GM21723 (cell line): ENCODE results near the gene LIN52.

ENCODE experiments used
- ATAC-seq: cut with Tn5 transposase; IDR thresholded peaks from one replicate; pipeline ENCODE4 v1.9.1; 2021; ENCODE audit warnings: mild to moderate bottlenecking, moderate library complexity; ENCODE audit not compliant: unreplicated experiment

LIN52 gene

DNA sequence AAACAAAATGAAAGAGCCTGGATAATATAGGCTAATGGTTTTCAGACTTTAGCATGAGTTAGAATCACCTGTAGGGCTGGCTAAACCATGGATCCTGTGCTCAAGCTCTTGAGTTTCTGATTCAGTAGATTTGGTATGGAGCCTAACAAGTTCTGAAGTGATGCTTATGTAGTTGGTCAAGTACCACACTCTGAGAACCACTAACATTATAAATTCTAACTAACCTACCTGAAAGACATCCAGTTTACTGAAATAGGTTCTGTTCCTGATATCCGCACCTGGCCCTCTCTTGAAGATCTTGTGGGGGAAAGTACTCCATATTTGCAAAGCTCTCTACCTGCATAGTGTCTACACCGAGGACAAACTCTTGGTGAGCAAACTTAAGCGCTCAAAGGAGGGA is 95.1 kb downstream of the LIN52 start:
- ATAC-seq = no peak

DNA sequence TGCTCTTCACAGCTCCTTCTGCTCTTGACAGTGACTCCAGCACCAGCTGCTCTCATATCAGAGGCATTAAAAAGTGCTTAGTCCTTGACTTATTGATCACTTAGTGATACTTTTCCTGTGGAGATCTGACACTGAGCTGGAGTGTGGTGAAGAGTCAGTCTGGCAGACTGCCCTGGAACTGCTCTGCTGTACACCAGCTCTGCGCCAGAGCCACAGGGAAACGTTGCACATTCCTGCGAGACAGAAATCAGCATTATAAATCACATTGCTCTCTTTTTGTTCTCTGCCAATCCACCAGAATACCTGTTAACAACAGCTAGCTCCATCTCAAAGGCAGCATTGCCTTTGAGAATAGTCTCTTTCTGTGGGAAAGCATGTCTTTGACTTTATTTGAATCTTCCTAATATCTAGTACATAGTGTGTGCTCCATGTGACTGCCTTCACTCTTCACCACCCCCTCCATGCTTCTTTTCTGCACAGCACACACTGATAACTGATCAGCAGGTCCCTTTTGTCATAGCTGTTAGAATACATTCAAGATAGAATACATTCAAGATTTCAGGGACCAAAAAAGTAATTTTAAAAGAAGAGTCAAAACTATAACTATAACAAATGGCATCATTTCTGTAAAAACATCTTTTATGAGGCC is 106.3 kb downstream of the LIN52 start:
- ATAC-seq = no peak

DNA sequence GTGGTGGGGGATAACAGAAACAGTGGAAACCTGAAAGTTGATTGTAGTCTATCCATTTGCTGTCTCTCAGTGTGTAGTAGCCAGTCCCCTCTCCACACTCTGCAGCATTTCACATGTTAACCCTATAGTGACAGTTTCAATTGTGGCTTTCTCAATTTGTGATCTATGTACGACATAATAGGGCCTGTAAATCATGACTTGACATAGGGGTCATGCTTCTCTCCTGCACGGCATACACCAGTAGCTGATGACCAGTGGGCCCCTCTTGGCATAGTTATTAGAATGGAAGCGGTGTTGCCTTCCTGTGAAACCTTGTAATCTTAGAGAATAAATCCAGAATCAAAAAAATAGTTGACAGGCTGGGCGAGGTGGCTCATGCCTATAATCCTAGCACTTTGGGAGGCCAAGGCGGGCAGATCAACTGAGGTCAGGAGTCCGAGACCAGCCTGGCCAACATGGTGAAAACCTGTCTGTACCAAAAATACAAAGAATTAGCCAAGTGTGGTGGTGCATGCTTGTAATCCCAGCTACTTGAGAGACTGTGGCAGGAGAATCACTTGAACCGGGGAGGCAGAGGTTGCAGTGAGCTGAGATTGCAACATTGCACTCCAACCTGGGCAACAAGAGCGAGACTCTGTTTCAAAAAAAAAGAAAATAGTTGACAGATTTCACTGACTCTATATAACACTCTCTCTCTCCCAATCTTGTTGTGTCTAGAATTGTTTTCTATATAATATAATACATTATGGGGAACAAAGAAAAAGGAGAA is 109.9 kb downstream of the LIN52 start:
- no peak for ATAC-seq

DNA sequence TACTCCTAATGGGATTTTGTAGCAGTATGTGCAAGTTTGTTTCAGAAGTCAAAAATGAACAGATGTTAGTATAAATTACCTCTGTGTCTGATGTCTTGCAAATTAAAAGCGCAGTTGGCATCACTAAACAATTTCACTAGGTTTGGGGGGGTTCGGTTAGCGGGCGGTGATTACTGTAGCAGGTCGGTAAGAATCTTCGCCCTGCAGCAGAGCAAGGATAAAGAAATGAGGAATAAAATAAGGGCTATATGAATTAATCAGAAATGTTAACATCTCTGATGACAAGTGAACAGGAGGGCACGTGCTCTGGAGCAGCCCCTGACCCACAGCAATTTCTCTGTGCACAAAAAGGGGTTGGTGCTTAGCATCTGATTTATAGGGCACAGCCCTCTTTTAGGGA is 110.9 kb downstream of the LIN52 start:
- ATAC-seq = no peak

DNA sequence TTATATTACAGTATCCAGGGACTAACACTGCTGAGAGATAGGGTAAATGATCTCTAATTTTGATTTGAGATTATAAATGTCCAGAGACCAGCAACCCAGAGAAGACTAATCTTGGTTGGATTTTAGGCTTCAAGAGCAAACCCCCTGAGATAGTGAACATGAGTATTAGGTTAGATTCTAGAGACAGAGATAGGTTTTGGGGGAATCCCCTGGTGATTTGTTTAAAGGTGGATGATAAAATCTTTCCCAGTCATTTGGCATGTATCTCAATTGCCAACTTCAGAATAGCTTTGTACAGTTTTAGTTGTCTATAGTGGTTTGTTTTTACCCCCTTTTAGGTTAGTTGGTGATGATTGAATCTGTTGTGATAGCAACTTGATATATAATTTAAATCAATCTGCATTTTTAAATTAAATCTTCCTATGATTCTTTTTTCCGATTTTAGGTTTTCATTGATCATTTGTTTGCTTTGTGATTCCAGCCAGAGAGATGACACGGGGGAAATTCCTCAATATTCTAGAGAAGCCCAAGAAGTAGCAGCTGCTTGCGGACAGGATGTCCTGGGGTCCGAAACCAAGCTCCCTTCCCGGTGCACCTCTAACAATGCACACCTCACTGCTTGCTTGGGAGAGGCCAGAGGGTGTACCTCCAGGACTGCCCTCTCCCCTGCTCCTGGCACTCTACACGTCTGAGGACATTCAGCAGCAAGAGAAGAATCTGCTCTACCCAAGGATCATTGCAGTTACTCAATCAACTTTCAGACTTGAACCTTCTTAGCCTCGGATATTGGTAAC is 113.9 kb downstream of the LIN52 start:
- ATAC-seq = no peak

GRCh38 chr14:74202113-74202512 is 117.4 kb downstream of the LIN52 start:
- no peak for ATAC-seq

- ATAC-seq = no peak
These were observed 118.9 kb downstream of the LIN52 start for GRCh38 chr14:74203639-74204038.

- ATAC-seq = no peak
These were observed 119.7 kb downstream of the LIN52 start for GRCh38 chr14:74204491-74204890.

GRCh38 chr14:74205882-74206281 is 121.1 kb downstream of the LIN52 start:
- ATAC-seq = no peak

GRCh38 chr14:74207943-74208342 is 123.2 kb downstream of the LIN52 start:
- ATAC-seq = no peak

DNA sequence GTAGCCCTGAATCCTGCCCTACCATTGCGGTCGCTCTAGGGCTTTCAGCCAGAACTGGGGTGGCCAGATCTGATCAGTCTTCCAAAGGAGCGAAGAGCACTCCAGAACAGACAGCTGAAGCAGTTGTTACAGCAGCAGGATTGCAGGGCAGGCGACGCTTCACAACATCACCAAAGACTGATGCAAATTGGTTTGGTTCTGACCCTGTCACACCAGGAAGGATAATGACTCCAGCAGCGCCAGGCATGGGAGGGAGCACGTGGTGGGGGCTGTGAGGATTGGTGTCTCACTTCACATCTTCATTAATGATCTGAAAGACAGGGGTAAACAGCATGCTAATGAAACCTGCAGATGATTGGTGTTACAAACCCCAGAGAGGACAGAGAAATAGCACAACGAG is 123.9 kb downstream of the LIN52 start:
- no peak for ATAC-seq

GRCh38 chr14:74211945-74212580 is 127.3 kb downstream of the LIN52 start:
- ATAC-seq = no peak

DNA sequence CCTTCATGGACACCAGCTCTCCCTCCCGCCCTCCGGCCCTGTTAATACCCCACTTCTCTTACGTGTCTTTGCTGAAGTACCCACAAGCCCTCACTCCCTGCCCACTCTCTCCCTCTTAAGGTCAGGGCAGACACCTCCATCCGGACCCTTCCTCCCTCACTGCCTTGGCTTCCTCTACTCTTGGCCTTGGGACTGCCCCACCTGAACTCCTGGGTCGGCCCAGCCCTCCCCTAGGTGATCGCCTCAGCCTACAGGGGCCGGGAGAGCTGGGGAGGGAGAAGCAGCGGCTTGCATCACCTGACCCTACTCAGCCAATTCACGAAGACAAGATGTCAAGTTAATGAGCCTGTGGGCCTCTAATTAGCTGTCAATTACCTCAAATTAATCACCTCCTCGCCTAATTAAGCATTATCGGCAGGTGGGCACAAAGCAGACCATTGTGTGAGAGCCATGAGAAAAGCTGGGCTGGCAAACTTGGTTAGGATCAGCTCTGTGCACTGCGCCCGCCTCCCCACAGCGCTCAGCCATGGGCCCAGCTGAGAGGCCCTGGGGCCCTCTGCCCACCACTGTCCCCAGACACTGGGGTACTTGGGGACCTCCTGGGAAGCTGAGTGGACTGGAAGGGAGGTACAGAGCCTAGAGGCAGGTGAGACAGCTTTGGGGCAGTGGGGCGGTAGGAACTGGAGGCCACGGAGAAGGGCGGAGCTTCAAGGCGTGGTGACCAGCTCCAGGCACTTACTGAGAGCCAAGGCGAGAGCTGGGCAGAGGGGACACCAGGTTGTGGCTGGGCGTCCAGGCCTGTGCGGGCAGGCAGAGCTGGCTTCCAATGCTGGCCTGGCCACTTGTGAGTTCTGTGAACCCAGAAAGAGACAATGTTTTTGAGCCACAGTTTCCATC is 129.4 kb downstream of the LIN52 start:
- no peak for ATAC-seq

GRCh38 chr14:74216671-74217070 is 131.9 kb downstream of the LIN52 start:
- ATAC-seq = no peak

DNA sequence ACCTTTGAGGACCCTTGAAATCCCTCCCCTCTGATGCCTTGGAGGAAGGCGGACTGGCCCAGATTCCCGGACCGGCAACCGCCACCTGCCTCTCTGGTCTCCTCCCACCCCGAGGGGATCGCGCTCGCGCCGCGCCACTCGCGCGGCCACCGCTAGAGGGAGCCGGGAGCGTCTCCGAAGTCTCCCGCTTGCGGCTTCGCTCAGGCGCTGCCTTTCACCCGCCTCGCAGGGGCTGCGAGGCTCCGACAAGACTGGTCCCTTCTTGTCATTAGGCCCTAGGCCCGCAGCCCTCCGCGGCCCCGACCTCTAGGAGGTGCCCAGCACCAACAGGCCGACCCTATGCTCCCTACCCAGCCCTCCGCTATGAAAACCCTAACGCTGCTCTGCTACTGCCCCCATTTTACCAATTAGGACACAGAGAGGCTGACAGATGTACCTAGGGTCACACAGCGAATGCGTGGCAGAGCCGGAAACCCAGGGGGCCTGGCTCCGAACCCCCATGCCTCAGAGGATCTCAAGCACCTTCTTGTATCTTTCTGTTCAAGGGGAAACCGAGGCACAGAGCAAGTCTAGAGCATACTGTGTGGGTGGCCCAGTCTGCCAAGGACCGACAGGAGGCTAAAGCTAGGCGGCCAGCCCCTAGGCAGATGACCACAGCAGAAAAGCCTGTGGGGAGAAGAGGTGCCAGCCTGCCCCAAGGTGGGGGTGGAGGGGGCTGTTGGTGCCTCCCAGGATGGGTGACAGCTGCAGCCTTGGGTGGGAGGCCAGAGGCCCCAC is 133.1 kb downstream of the LIN52 start:
- ATAC-seq = no peak

- no peak for ATAC-seq
These were observed 133.7 kb downstream of the LIN52 start for GRCh38 chr14:74218462-74218861.

DNA sequence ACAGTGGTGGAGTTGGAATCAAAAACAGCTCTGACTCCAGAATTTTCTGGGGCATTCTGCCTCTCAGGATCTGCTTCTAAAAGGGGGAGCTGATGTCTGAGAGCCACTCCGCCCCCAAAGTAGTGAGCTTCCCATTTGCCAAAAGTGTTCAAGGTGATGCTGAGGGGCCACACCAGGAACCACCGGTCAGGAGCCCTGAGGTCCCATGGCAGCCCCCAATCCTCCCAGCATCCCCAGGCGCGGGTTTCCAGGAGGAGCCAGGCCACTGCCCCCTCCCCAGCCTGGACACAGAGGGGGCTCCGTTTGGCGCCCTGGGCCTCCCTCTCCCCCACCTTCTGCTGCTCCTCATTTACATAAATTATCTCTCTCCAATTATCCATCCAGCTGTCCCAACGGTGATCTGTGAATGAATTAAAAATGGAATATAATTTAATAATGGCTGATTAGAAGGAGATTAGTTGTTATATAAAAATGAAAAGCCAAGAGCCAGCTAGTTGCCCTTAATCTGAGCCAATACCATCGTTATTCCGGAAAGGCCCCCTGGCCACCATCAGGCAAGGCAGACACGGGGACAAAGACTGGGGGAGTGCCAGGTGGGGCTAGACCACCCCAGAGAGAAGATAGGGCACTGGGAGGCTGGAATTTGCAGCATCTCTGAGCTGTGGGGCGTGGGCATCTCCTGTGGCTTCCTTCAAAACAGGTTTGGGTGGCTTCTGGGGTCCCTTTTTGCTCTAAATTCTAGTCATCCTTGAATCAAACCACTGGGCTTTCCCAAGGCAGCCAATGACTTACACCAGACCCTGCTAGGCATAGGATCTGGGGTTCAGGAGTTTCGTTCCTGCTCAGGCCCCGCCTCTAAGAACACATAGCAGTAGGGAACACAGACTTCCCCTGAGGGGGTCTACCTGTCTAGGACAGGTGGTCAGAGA is 134.8 kb downstream of the LIN52 start:
- ATAC-seq = no peak

DNA sequence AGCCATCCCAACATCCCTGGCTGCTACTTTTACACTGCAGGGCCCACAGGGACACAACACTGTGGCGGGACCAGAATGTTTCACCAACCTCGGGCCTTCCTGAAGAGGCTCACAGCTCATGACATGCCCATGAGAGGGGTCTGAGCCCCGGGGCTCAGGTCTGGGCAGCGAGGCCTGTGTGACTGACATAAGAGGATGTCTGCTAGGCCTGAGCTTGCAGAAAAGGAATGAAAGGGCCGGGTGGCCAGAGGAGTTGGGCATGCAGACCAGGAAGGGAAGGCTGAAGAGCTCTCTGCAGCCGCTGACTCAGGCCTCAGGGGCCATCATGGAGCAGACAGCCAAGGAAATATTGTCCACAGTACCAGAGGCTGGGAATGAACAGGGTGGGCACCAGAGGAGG is 136.2 kb downstream of the LIN52 start:
- ATAC-seq = no peak

DNA sequence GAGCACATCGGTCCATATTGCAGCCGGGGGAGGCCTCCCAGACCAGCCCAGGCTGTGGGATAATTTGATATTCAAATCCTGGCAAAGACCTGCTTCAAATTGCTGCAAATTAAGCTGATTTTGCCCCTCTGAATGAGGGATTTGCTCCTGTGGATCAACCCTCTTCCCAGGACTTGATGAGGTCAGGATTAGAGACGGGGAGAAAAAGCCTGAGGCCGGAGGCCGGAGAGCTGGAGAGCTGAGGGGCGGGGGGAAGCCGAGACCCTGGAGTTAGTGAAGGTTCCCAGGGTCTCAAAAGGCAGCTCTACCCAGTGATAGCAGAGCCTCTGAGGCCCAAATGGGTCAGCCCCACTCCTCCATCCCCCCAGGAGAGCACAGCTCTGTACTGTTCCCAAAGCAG is 137.0 kb downstream of the LIN52 start:
- ATAC-seq = no peak
